Suppressor macrophage (primary cell): ENCODE data around the gene C16orf87.

Experiments
- DNase-seq, 4 experiments: peaks; one replicate each; pipeline ENCODE4 v3.0.0-alpha.2; 2020 to 2022

The C16orf87 gene

DNA sequence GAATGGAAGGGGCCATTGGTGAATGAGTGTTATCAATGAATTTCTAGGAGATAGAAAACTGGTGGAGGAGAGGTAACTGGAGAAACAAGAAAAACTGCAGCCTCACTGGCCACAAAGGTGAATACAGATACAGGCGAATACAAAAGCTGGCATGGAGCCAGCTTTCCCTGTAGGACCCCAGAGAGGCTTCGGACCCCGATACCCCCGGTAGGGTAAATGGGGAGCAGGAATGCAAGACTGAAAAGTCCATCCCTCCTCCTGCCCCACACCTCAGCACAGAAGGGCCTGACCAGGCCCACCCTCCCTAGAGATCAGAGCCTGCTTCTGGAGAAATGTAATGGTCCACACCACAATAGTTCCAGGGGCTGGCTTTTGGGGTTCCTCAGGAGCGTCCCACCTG, 78.0 kb downstream of the C16orf87 start:
- no peak for DNase-seq

DNA sequence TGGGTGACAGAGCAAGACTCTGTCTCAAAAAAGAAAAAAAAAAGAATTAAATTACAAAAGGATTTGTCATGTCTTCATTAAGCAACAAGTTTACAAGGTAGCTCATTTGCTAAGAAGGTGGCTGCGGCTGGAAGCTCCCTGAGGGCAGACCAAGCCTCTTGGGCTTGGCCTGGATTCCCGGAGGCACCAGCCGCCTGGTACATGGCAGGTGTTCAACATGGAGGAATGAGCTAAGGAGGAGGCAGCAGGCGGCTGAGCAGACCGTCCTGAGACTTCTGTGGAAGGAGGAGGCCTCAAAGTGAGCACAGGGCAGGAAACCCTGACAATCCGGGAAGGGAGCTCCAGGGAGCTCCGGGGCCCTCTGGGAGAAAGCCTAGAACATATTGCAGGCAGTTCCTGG, 79.6 kb downstream of the C16orf87 start:
- DNase-seq: no peak

DNA sequence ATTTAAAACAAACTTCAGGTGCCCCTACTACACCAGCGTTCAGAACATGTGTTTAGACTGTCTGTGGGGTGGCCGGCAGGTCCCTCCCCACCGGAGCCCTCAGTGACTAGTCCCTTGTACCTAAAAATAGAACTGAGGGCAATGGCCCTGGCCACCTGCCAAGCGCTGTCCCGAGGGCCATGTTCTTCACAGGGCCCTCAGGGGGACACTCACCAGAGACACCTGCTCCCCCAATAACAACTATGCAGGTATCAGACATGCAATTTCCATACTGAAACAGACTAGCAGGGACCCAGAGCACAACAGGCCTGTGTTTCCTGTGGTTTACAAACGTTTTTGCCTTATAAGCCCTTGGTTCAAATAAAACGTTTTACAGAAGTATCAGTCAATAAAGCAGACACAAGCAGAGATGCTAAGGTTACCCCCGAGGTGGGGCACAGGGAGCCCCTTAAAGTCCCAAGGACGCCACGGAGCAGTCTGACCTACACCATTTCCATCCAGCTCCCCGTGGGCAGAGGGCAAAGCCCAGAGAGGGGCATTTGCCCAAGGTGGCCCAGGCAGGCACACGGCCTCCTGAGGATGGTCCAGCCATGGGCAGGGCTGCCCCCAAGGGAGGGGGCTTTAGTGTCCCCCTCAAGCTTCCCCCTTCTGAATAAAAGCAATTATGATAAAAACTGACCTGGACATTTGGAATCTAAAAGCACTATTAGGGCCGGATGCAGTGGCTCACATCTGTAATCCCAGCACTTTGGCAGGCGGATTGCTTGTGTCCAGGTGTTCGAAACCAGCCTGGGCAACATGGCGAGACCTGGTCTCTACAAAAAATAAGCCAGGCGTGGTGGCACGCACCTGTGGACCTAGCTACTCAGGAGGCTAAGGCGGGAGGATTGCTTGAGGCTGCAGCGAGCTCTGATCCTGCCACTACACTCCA, 81.9 kb downstream of the C16orf87 start:
- DNase-seq: no peak

DNA sequence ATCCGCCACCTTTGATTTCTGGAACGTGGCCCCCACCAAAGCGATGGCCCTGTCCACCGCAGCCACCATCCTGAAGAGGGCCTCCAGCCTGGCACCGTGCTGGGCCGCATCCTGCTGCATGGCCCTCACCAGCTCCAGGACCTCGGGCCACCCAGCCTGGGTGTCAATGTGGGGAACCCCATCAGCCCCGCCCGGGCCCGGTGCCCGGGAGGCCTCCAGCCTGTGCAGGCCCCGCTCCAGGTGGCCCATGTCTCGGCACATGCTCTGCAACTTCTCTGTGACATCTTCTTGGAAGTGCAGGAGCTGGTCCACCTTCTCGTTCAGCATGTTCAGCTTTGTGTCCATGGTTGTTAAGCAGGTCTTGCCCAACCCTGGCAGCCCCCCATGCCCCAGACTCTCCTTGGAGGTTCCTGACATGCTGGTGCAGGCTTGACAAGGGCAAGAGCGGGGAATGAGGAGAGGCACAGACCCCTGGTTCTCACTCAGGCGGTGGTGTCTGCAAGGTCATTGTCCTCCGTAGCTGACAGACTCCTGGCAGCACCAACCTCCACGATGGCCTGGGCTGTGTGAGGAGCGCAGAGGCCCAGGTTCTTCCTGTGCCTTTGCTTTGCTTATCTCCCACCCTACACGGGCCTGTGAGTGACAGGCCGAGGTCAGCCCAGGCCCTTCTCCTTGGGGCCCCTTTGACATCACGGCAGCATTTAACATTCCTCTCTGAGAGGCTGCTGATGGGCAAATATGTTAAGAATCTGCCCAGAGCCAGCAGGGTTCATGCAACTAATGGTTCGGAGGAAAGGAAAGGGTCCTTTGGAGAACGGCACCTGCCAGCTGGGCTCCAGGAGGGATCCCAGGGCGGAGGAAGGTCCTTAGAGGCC, 83.0 kb downstream of the C16orf87 start, which contains the start of gene MYLK3:
MYLK3 (minus strand) TSS at position 568 of the 875 bp plus-strand sequence; CDS start at position 417, 151 bp downstream.
- no peak for DNase-seq

DNA sequence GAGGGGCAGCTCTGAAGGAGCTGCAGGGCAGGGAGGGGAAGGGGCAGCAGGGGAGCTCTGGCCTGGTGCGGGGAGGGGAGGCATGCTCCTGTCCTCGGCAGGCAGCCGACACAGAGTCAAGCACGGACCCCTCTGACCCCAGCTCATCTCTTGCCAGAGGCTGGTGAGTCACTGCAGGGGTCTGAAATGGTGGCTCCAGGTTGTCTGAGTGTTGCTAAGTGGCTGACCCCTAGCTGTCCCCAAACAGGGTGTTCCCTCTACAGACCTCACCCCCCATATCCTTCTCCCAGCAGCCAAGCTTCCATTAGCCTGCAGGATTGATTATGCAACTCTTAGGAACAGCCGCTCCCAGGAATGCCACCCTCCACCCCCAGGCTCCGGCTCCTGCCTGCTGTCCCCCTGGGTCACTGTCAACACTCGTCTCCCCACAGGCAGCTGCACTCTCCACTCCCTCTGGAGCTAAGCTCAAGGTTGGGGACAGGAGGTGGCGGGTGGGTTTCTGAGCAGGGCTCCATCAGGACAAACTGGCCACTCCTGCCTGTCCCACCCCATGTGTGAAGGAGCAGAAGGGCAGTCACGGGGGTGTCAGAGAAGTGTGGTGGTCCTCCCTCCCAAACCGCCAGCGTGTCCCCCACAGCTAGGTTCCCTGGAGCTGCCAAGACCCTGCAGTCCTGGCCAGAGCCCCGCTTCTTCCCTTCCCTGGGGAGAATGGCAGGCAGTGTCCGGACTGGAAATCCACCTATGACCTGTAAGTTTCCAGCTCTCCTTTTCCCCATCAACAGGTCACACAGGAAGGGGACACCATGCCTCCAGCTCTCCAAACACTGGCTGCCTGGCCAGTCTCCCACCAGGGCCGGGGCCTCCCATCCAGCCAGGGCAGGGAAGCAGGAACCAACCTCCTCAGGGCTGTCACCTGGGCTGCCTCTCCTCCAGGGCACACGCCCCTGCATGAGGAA, 83.9 kb downstream of the C16orf87 start:
- DNase-seq: no peak
